ENCODE results near the gene ATRNL1.
"Not testable (repeated sequence)": the region's sequence is repeated elsewhere in the genome, so short reads cannot be mapped to it uniquely, and the experiment has no call there.

Gene ATRNL1

DNA sequence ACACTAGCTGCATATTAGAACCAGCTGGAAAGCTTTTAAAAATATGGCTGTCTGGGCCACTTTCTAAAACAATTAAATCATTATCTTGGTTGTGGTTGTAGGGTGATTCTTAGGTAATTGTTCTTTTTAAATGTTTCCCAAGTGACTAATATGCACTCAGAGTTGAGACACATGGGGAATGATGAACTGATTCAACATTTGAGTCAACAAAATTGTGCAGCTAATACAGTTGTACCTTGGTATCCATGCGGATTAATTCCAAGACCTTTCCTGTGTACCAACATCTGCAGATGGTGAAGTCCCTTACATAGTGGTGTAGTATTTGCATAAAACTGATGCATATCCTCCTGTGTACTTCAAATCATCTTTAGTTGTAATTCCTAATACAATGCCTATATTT lies 242.2 kb downstream of the ATRNL1 start:
- TF ChIP-seq, protein P1, sequence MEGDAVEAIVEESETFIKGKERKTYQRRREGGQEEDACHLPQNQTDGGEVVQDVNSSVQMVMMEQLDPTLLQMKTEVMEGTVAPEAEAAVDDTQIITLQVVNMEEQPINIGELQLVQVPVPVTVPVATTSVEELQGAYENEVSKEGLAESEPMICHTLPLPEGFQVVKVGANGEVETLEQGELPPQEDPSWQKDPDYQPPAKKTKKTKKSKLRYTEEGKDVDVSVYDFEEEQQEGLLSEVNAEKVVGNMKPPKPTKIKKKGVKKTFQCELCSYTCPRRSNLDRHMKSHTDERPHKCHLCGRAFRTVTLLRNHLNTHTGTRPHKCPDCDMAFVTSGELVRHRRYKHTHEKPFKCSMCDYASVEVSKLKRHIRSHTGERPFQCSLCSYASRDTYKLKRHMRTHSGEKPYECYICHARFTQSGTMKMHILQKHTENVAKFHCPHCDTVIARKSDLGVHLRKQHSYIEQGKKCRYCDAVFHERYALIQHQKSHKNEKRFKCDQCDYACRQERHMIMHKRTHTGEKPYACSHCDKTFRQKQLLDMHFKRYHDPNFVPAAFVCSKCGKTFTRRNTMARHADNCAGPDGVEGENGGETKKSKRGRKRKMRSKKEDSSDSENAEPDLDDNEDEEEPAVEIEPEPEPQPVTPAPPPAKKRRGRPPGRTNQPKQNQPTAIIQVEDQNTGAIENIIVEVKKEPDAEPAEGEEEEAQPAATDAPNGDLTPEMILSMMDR (IDR thresholded peaks at IDR 0.05; ENCODE audit: low read depth, low read length): no peak
- Histone ChIP-seq H3K9me3 (no peaks in the 10 kb centered on the region), H3K36me3 (no peaks in the 10 kb centered on the region), H3K27me3 (no peaks in the 10 kb centered on the region), H3K4me1 (no peaks in the 10 kb centered on the region), H3K4me3 (ENCODE audit: low read depth, low read length) (no peak overlapping the region)
- DNase-seq: no peak

DNA sequence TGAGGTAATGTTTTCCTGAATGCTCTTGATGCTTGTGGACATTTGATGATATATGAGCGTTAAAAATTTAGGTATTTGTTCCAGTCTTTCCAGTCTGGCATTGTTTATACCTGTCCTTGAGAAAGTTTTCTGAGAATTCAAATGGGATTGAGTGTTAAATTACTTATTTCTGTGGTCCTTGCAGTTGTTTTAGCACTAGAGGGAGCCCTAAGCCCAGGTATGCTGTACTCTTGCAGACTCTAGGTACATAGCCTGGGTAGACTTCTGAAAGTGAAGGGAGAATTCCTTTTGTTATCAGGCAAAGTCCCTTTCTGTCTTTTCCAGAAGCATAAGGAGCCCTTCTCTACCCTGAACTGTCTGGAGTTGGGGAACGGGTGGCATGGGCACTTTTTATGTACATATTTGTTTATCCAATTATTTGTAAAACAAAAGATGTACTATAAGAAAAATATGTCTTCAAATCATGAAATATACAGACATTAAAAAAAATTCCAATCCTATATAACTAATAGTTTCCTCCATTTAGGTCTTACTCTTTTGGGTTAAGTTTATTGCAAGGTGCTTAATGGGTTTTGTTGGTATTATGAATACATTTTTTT lies 262.1 kb downstream of the ATRNL1 start:
- Histone ChIP-seq H3K9me3 (no peaks in the 10 kb centered on the region), H3K4me1 (no peaks in the 10 kb centered on the region), H3K4me3 (ENCODE audit: low read depth, low read length) (no peak overlapping the region), H3K36me3 (no peaks in the 10 kb centered on the region), H3K27me3 (no peaks in the 10 kb centered on the region)
- TF ChIP-seq, protein P1 (IDR thresholded peaks at IDR 0.05; ENCODE audit: low read depth, low read length): peak; percentile 65
- DNase-seq: peak; percentile 48

DNA sequence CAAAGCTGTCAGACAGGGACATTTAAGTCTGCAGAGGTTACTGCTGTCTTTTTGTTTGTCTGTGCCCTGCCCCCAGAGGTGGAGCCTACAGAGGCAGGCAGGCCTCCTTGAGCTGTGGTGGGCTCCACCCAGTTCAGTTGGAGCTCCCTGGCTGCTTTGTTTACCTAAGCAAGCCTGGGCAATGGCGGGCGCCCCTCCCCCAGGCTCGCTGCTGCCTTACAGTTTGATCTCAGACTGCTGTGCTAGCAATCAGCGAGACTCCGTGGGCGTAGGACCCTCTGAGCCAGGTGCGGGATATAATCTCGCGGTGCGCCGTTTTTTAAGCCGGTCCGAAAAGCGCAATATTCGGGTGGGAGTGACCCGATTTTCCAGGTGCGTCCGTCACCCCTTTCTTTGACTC lies 274.8 kb downstream of the ATRNL1 start:
- not testable (repeated sequence) for DNase-seq, H3K9me3 ChIP-seq, H3K27me3 ChIP-seq

DNA sequence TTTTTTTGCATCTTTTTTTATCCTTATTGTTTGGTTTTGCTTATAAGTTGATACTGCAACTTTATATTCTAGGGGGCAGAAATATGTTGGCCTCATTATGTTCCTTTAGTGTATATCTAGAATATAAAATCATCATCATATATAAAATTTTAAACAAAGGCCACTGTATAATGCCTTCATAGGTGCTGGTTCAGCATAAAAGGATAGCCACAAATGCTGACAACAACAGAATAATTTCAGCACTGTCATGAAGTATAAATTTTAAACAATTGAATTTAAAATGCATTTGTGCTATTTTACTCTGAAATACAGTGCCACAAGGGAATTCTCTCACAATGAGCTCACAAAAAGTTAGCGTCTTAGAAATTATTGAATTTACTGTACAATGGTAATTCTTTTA lies 285.9 kb downstream of the ATRNL1 start:
- no peak for DNase-seq
- Histone ChIP-seq H3K27me3 (no peaks in the 10 kb centered on the region), H3K36me3 (no peaks in the 10 kb centered on the region), H3K9me3 (no peaks in the 10 kb centered on the region), H3K4me3 (ENCODE audit: low read depth, low read length) (no peak overlapping the region), H3K4me1 (no peaks in the 10 kb centered on the region)
- TF ChIP-seq, protein P1 (IDR thresholded peaks at IDR 0.05; ENCODE audit: low read depth, low read length): no peak

More for the DNA sequence above, 274.8 kb downstream of the ATRNL1 start:
- not testable (repeated sequence) for H3K4me1 ChIP-seq; H3K4me3 ChIP-seq (ENCODE audit: low read depth, low read length); H3K36me3 ChIP-seq

DNA sequence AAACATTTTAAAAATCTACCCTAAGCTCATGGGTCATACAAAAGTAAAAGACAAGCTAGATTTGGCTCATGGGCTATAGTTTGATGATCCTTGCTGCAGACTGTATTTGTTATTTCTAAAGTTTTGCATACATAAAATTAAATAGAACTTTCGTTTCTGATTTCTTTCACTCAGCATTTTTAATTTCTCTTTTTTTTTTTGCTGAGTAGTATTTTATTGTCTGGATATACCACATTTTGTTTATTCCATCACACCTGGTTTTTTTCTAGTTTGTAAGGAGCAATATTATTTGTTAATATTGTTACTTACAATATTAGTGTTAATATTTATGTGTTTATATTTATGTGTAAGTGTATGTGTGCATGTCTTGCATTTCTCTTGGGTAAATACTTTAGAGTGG lies 291.5 kb downstream of the ATRNL1 start:
- Histone ChIP-seq H3K4me1 (no peaks in the 10 kb centered on the region), H3K27me3 (no peaks in the 10 kb centered on the region), H3K4me3 (ENCODE audit: low read depth, low read length) (no peak overlapping the region), H3K9me3 (no peaks in the 10 kb centered on the region), H3K36me3 (no peaks in the 10 kb centered on the region)
- TF ChIP-seq, protein P1 (IDR thresholded peaks at IDR 0.05; ENCODE audit: low read depth, low read length): no peak
- no peak for DNase-seq

DNA sequence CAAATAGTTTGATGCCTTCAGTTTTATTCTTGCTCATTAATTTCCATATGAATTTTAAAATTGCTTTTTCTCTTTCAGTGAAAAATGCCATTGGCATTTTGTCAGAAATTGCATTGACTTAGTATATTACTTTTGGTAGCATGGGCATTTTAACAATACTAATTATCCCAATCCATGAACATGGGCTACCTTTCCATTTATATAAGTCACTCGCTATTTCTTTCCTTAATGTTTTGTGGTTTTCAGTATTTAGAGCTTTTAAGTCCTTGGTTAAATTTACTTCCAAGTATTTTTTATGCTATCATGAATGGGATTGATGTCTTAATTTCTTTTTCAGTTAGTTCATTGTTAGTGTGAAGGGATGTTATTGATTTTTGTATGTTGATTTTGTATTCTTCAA lies 297.4 kb downstream of the ATRNL1 start:
- Histone ChIP-seq H3K4me1 (no peaks in the 10 kb centered on the region), H3K9me3 (no peaks in the 10 kb centered on the region), H3K36me3 (no peaks in the 10 kb centered on the region), H3K27me3 (no peaks in the 10 kb centered on the region), H3K4me3 (ENCODE audit: low read depth, low read length) (no peak overlapping the region)
- no peak for DNase-seq
- TF ChIP-seq, protein P1 (IDR thresholded peaks at IDR 0.05; ENCODE audit: low read depth, low read length): no peak

DNA sequence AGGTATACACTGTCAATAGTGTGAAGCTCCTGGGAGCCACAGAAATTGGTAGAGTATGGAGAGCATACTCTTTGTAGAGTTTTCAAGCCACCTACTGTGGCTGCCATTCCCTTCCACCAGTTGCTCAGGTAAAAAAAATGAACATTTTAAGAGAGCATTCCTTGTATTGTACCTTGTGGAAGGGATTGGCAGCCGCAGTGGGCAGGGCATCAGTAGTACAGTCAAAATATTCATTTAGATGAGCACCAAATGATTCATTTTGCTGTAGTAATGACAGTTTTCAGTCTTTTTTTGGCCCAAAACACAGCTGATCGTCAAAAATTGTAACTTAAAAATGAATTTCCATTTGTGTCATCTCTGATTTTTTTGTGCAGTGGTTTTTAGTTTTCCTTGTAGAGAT lies 304.9 kb downstream of the ATRNL1 start:
- no peaks in the 10 kb centered on the region for H3K4me1 ChIP-seq

More for the DNA sequence above, 304.9 kb downstream of the ATRNL1 start:
- TF ChIP-seq, protein P1 (IDR thresholded peaks at IDR 0.05; ENCODE audit: low read depth, low read length): no peak
- Histone ChIP-seq H3K27me3 (no peaks in the 10 kb centered on the region), H3K36me3 (no peaks in the 10 kb centered on the region), H3K4me3 (ENCODE audit: low read depth, low read length) (no peak overlapping the region), H3K9me3 (no peaks in the 10 kb centered on the region)
- DNase-seq: no peak

Data from BE2C (cell line).